Measurements from ENCODE around the gene MLLT3.

Gene MLLT3

DNA sequence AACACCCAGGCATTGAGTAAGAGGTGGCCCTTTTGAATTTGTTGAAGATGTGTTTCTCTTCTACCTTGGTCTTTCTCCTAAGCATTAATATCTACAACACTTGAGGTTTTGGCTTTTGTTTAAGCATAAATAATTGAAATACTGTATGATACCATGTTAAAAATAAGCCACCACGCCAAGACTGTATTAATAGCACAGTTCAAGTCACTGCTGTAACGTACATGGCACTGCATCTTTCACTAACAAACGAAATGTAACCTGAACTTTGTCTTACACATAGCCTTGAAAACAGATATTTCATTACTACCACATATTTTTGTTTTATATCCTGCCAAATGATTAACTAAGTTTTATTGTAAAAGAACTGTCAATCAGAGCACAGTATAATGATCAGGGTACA is 112.8 kb downstream of the MLLT3 start:
- no peak for DNase-seq (ENCODE audit: low spot score)

DNA sequence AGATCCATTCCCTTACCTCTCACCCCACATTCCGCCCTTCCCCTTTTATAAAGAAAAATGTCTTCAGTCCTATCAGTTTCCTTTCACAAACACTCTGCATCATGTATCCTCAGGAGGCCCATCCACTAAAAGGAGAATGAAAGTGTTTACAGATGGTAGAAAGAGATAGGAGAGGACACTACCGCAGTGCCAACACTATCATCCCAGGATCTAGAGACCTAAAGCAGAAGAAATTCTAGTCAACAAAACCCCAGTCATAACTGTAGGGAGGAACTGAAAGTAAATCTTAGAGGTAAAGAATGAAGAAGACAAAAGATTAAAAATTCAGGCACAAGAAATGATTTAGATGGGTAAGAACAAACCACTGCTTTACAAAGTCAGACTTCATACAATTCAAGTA is 114.1 kb downstream of the MLLT3 start:
- DNase-seq (ENCODE audit: low spot score) = no peak

DNA sequence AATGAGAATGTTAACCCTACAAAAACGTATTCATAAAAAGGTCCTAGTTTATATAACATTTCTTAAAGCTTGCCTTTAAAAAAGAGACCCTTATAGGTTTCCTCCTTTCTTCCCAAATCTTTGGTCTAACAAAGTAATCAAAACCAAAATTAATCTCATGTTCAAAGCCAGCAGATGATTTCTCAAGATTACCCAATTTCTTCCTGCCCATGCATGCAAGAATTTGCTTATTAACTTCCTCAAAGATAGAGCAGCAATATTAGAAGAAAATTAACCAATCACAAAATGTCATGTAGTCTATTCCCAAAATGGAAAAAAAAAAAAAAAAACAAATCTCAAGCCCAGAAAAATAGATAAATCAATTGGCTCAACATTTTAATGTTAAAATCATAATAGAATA is 114.9 kb downstream of the MLLT3 start:
- no peak for DNase-seq (ENCODE audit: low spot score)

DNA sequence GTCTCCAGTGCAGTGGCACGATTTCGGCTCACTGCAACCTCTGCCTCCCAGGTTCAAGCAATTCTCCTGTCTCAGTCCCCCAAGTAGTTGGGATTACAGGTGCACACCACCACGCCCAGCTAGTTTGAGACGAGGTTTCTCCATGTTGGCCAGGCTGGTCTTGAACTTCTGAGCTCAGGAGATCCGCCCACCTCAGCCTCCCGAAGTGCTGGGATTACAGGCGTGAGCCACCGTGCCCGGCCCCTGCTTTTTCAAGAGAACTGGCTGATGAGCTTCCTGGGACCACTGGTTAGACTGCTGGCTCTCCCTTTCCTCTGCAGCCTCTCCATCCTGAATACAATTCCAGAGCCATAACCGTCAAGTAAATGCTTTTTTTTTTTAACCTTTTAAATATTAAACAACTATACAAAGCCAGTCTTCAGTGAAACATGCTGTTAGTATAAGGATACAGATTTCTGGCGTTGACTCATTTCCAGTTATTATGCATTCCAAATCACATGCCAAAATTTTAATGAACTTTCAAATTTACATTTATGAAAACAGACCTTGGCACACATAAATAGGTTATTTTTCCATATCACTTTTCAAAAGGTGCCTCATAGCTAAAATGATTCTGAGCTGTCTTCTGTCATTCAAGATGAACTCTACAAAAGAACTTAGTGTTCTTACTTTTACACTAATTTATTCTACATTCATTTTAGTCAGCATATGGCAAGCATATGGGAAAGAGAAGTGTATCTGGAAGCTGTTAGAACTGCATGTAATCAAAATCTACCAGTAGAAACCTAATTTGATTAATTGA is 116.0 kb downstream of the MLLT3 start:
- DNase-seq (ENCODE audit: low spot score) = no peak

DNA sequence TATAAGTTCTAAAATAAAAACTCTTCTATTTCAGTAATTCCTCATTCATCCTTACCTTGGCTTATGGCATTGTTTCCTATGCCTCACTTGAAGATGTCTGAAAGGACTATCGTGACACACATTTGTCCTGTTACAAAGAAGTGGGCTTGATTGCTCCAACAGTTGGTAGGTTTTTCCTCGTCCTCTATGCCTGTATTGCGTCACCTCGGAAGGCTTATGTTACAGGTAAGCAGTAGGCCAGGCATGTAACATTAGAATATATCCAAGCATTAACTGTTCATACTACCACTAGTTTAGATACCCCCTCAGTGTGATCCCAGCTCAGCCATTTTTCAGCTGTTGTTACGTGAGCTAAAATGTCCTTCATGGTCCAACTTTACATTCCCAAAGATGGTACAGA is 116.7 kb downstream of the MLLT3 start:
- DNase-seq (ENCODE audit: low spot score) = no peak

DNA sequence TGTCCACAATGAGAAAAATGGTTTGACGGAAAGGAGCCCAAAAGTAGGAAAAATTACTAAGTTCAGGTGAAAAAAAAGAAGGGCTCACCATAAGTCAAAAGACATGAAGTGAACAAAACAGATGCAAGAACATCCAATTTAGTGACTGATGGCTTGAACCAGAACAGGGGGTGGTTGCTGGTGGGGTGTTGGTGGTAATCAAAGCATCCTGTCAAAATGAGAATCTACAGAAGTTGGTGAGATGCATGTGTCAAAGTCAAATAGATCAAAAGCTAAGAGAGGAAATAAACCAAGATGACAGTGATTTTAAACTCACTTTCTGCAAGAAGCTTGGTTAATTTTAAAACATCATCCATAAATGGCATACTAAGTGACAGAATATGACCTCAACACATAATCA is 117.4 kb downstream of the MLLT3 start:
- DNase-seq (ENCODE audit: low spot score) = no peak

DNA sequence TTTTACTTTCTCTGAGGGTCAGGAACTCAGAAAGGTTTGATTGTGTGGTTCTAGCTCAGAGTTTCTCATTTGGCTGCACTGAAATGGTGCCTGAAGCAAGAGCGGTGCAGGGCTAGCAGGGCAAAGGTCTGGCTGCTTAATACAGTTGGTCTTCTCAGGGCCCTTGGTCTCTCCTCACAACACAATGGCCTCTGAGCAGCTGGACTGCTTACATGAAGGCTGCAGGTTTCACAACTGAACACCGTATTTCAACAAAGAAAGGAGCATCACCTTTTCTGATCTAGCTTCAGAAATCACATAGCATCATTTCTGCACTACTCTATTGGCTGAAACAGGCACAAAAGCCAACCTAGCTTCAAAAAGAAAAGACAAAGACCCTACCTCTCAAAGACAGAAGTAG is 122.2 kb downstream of the MLLT3 start:
- DNase-seq (ENCODE audit: low spot score) = no peak

DNA sequence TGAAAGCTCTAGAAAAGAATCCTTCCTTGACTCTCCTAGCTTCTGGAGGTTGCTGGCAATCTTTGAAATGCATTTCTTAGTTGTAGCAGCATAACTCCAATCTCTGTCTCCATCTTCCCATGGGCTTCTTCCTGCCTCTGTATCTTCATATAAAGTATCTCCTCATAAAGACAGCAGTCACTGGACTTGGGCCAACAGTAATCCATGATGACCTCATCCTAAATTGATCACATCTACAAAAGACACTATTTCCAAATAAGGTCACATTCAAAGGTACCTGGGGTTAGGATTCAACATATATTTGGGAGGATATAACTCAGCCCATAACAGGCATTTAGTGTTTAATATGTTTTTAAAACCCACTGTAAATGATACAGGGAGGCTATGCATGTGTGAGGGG is 123.3 kb downstream of the MLLT3 start:
- DNase-seq (ENCODE audit: low spot score) = no peak

DNA sequence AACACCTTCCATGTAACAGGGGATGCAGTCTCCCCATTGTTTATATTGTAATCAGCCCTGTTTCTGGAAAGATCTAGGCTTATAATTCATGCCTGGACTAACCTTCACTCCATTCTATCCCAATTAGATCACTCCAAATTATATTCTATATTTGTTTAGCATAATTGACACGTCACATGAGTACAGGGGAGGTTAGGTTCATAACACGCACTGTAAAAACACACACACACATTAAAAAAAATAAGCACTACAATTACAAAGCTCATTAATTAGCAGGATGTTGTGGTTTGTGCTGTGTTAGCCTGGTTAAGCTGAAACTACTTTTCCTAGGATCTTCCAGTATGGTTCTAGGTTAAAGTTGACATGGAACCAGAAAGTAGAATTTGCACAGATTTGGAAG is 126.0 kb downstream of the MLLT3 start:
- no peak for DNase-seq (ENCODE audit: low spot score)

DNA sequence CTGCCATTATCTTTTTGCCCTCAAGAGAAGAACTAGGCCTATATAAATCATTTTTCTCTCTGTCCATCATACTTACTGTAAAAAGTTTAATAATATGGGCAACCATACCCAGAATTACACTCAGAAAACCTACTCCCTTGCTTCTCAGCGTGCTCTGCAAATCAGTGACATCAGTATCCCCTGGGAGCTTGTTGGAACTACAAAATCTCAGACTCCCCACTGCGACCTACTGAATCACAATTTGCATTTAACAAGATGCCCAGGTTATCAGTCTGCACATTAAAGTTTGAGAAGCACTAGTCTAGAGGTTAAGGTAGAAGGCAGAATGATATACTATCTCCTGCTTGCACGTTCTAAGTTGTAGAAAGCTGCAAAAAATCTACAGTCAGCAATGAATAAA is 127.2 kb downstream of the MLLT3 start:
- DNase-seq (ENCODE audit: low spot score) = no peak

DNA sequence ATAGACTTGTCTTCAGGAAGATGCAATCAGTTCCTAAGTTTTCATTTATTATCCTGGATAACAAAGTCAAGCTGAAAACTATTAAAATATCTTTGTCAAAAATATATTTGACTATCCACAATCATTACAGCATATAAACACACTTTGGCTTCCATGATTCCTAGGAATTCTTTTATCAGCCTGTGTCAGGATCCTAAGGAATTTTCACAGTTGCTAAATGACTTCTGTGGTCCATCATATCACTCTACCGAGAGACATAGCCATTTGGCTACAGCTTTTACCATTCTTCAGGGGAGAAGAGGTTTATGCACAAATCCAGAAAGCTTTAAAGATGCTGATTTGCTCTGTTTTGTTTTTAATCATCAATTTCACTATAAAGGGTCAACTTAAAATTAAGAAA is 128.3 kb downstream of the MLLT3 start:
- no peak for DNase-seq (ENCODE audit: low spot score)

DNA sequence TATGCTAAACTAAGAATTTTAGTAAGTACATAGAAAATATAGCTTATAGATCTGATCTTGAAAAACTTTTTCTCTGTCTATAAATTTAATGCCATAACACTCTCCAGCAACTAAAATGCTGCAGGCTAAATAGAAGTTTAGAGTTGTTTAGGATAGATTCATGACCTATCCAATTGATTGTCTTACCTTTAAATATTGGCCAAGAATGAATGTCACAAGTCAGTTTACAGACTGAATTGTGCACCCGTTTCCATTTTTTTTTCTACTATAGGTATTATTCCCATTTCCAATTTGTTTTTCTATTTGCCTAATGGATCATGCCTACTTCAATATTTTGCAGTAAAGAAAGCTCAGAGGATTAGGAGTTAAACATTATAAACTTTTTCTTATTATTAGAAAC is 129.5 kb downstream of the MLLT3 start:
- no peak for DNase-seq (ENCODE audit: low spot score)

DNA sequence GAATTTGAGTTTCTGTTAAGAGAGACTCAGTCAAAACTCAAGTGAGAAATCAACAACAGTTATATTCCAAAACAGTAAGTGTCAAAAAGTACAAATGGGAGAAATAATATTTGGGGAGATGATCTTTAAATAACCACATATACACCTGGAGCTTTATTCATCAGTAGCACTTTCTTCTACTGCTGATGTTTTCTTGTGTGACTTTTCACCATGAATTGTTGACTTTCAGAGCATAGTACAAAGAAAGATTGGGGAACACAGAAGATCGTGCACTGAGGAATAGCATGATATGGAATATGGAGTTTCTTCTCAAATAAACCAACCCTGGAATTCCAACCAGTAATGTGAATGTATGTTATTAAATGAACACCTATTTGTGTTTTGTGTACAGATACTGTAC is 130.7 kb downstream of the MLLT3 start:
- no peak for DNase-seq (ENCODE audit: low spot score)

DNA sequence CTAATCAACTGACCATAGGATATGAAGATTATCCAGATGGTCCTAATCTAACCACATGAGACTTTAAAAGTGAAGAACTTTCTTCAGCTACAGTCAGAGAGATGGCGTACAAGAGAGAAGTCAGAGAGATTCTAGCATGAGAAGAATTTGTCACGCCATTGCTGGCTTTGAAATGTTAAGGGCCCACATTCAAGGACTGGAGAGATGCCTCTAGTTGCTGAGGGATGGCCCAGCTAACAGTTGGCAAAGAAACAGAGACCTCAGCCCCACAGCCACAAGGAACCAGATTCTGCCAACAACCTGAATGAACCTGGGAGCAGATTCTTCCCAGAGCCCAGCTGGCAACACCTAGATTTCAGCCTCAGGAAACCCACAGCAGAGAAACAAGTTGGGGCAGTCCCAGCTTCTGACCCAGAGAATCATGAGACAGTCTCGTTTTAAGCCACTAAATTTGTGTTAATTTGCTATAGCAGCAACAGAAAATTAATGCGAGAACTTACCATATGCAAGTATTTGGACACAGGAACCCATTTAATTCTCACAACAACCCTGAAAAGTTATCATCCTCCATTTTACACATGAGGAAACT is 132.0 kb downstream of the MLLT3 start:
- no peak for DNase-seq (ENCODE audit: low spot score)

DNA sequence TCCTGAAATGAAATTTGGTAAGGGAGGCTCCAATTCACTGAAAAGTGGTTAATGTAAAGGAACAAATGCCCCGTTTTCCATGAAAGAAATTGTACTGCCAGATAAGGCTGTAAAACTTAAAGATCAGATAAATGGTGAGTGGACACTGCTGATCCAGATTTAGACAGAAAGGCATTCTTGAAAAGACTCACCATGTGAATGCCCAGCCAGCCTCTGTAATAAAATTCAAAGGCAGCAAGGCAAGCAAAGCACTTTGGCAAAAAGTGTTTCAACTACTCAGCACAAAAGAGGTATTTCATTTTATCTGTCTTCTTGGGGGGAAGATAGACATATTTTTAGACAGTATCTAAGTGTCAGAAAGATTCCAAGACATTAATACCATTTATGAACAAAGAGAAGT is 133.6 kb downstream of the MLLT3 start:
- DNase-seq (ENCODE audit: low spot score) = no peak

DNA sequence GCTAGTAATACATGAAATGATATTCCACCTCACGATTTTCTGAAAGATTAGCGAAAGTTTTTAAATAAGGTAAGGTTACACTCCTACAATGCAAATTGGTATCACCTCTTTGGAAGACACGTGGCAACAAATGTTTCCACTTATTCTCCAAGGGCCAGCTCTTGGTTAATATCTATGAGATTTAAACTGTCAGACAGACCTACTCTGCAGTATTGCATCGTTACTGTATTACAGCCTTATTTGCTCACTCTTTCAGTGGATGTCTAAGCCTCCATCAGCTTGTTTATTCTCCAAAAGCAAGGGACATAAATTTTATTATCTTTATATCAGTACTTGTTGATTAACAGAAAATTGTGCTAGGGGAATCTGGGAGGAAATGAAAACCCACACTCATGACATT is 135.7 kb downstream of the MLLT3 start:
- no peak for DNase-seq (ENCODE audit: low spot score)

DNA sequence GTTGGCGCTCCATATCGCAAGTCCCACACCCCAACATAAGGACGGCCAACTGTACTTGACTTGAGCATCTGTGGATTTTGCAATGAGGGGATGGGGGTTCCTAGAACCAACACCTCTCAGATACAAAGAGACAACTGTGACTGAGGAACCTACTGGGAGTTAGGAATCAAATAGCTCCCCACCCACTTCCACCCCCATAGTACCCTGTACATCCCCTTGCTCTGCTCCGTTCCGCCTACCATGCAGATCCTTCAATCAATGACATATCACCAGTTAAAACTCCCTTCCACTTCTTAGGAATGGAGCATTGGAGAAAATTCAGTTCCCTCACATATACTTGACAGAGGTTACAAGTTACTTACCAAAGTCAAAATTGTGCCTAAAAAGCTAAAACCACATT is 140.9 kb downstream of the MLLT3 start:
- no peak for DNase-seq (ENCODE audit: low spot score)

DNA sequence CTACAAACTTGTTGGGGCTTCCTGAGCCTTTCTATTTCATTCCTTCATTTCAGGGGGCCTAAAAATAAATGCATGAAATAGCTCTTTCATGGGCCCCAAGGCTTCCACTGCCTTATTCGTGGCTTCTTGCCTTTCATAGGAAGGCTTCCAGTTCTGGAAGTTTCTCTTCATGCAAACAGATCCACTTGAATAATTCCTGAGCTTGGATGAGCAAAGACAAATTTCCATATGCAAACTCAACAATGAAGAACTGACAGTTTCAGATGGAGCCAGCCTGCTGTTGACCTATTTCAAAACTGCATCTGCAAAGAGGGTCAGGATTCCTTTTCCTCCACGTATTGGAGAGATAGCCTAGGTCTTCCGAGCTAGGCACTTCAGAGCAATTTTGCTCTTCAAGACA is 142.1 kb downstream of the MLLT3 start:
- no peak for DNase-seq (ENCODE audit: low spot score)

DNA sequence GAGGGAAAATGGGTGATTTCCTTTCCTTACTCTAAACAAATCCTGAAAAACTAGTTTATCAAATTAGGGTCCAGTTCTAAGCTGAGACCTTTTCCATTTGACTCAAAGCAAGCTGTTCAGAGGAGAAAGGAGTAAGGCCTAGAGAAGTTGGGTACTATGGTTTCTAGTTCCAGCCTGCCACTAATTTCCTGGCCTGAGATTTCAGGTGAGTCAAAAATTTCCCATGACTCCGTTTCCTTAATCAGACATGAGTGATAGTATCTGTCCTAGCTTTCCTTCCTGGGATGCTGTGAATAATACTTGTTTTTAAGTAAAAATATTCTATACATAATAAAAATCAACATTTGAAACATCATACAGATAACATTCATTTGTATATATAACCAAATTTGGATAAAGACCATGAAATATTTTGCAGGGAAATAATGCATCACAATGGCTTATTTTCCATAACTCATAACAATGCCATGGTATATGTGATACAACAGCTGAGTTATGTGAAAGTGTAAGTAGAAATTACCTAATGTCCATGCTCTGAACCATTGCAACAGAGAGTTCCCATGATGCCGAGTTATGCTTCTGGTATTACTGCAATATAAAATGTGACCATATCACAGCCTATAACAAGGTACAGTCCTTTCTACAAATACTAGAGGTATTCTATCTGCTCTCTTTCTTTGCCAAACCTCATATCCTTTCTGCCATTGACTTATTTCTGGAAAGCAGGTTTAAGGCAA is 142.7 kb downstream of the MLLT3 start:
- no peak for DNase-seq (ENCODE audit: low spot score)

DNA sequence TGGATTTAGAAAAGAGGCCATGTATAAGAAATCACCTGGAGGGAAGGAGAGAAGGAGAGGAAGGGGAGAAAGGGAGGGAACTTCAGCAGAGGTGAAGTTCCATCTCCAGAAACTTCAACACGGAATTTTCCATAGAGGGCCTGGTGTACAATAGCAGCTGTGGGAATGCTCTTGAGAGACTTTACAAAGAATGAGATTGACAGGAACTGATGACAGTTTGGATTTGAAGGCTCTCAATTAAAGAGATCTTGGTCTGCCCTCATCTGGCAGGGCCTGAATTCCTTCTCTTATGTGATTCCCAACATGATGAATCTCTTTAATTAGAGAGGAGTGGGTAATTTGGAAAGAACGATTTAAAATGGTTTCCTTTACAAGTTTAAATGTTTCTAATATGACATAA is 143.5 kb downstream of the MLLT3 start:
- DNase-seq (ENCODE audit: low spot score) = no peak

DNA sequence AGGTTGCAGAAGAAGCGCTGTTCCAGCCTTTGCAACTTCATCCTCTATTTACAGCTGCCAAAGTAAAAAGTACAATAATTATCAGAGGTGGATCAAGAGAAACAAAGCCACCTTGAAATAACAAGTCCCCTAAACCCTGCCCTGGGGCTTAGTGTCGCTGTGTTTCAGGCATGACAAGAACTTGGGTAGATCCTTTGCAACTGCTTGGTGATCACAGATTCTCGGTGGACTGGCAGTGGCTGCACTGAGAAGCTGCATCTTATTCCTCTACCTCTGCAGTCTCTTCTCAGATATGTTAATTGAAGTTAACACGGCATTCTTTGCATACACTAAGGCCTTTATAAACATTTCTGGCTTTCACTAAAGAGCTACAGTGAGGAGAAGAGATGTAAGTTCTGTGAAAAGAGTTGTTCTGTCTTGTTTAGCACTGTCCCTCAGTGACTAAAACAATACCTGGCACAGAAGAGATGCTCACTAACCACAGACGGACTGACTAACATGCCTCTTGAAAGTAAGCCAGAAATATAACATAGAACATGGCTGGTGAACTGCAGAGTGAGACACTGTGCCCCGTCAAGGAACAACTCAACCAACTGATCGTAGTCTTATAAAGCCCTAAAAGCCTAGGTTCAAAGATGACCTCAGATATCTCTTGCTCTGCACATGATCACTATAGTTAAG is 144.2 kb downstream of the MLLT3 start:
- no peak for DNase-seq (ENCODE audit: low spot score)

DNA sequence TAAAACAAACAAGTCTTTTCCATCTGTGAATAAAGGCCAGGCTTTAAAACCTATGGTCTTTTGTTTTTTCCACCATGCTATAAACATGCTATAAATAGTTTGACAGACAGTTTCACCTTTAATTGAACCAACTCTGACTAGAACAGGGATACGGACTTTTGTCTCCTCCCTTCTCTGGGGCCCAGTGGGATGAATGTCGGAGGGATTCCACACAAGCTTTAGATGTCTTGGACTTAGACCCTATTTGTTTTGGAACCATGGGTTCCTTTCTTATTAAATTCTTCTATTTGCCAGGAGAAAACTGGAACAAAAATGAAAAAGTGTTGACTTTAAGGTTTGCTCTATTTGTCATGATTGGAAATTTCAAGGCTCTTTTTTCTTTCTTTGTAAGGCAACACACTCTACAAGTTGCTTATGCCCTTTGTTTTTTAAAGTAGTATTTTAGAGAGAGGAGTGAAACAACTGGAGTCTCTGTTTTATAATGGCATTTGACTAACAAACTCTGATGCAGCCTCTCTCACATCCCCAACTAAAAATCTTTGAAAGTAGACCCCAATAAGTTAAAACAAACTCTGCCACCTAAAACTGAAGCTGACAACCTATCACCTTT is 145.3 kb downstream of the MLLT3 start:
- no peak for DNase-seq (ENCODE audit: low spot score)

All from AG08396 (cell line).